Embryonic facial prominence (tissue), 1 donor: Measurements from ENCODE around the gene PLA2G5.

ENCODE experiments used
- DNase-seq: peaks from one replicate; pipeline ENCODE4 v3.0.0-alpha.2; 2016; ENCODE audit errors: extremely low spot score

PLA2G5 gene

GRCh38 chr1:20090119-20090518, 20.1 kb downstream of the PLA2G5 start:
- no peak for DNase-seq

- no peak for DNase-seq
Measured at GRCh38 chr1:20090641-20091040, 20.6 kb downstream of the PLA2G5 start.

- DNase-seq: no peak
Measured at GRCh38 chr1:20093303-20093702, 23.3 kb downstream of the PLA2G5 start.

GRCh38 chr1:20093940-20094391, 24.0 kb downstream of the PLA2G5 start:
- no peak for DNase-seq

- DNase-seq: no peak
Measured at GRCh38 chr1:20095564-20096434, 25.8 kb downstream of the PLA2G5 start.

- no peak for DNase-seq
Measured at GRCh38 chr1:20096840-20097447, 26.9 kb downstream of the PLA2G5 start.

- no peak for DNase-seq
Measured at GRCh38 chr1:20099533-20099932, 29.5 kb downstream of the PLA2G5 start.

GRCh38 chr1:20100632-20101355, 30.8 kb downstream of the PLA2G5 start:
- no peak for DNase-seq

- no peak for DNase-seq
Measured at GRCh38 chr1:20102875-20103274, 32.9 kb downstream of the PLA2G5 start.

GRCh38 chr1:20105856-20106255, 35.9 kb downstream of the PLA2G5 start:
- DNase-seq: no peak

GRCh38 chr1:20107351-20107750, 37.4 kb downstream of the PLA2G5 start:
- DNase-seq: no peak

- DNase-seq: no peak
Measured at GRCh38 chr1:20107796-20108195, 37.8 kb downstream of the PLA2G5 start.

GRCh38 chr1:20108366-20109123, 38.6 kb downstream of the PLA2G5 start:
- DNase-seq: no peak

GRCh38 chr1:20109223-20109856, 39.3 kb downstream of the PLA2G5 start:
- no peak for DNase-seq

- DNase-seq: no peak
Measured at GRCh38 chr1:20110679-20111078, 40.7 kb downstream of the PLA2G5 start.

- no peak for DNase-seq
Measured at GRCh38 chr1:20111452-20111851, 41.5 kb downstream of the PLA2G5 start.

- DNase-seq: no peak
Measured at GRCh38 chr1:20112279-20113000, 42.4 kb downstream of the PLA2G5 start.

GRCh38 chr1:20114021-20114648, 44.1 kb downstream of the PLA2G5 start:
- no peak for DNase-seq

- no peak for DNase-seq
Measured at GRCh38 chr1:20115479-20115878, 45.5 kb downstream of the PLA2G5 start.

GRCh38 chr1:20115916-20116315, 45.9 kb downstream of the PLA2G5 start:
- DNase-seq: no peak
